OCI-LY1 (cell line): ENCODE measurements around the gene PIP5K1C.

ENCODE experiments used
- H2AFZ ChIP-seq: fragments of 200-600 bp; sonication (generic), shearing (Covaris generic); 2 replicates; pipeline ENCODE4 v1.6.0; 2014; ENCODE audit warnings: antibody characterized with exemption, mild to moderate bottlenecking, low read length
- H3F3A ChIP-seq: fragments of 200-600 bp; sonication (generic), shearing (Covaris generic); 2 replicates; pipeline ENCODE4 v1.6.0; 2014; ENCODE audit warnings: mild to moderate bottlenecking, antibody characterized with exemption, low read length, moderate library complexity; ENCODE audit not compliant: insufficient read depth
- H3K27ac ChIP-seq: fragments of 200-600 bp; sonication (generic); 2 replicates; pipeline ENCODE4 v1.5.1; 2014; ENCODE audit warnings: low read length, mixed run types, mild to moderate bottlenecking, low read depth; ENCODE audit not compliant: poor library complexity, severe bottlenecking
- H3K27me3 ChIP-seq: fragments of 200-600 bp; sonication (generic); 2 replicates; pipeline ENCODE4 v1.6.0; 2014; ENCODE audit warnings: antibody characterized with exemption, mild to moderate bottlenecking, low read length, moderate library complexity; ENCODE audit not compliant: insufficient read depth
- H3K36me3 ChIP-seq: fragments of 200-600 bp; sonication (generic); 2 replicates; pipeline ENCODE4 v1.6.1; 2014; ENCODE audit warnings: mild to moderate bottlenecking, antibody characterized with exemption, low read length, moderate library complexity, mixed read lengths; ENCODE audit not compliant: insufficient read depth
- H3K4me1 ChIP-seq: fragments of 200-600 bp; sonication (generic); 2 replicates; pipeline ENCODE4 v1.5.1; 2014; ENCODE audit warnings: mild to moderate bottlenecking, low read length, moderate library complexity; ENCODE audit not compliant: insufficient read depth, severe bottlenecking
- H3K4me2 ChIP-seq: fragments of 200-600 bp; sonication (generic), shearing (Covaris generic); 2 replicates; pipeline ENCODE4 v1.6.1; 2014; ENCODE audit warnings: low read length
- H3K4me3 ChIP-seq: fragments of 200-600 bp; sonication (generic); 2 replicates; pipeline ENCODE4 v1.5.1; 2014; ENCODE audit warnings: low read length, low read depth, mild to moderate bottlenecking, mixed read lengths; ENCODE audit not compliant: poor library complexity, severe bottlenecking
- H3K79me2 ChIP-seq: fragments of 200-600 bp; shearing (Covaris generic); 2 replicates; pipeline ENCODE4 v1.6.1; 2016; ENCODE audit warnings: mixed run types, low read length, mixed read lengths; ENCODE audit not compliant: insufficient read depth
- H3K9ac ChIP-seq: fragments of 200-600 bp; sonication (generic), shearing (Covaris generic); 2 replicates; pipeline ENCODE4 v1.6.1; 2014; ENCODE audit warnings: mild to moderate bottlenecking, low read length, mixed read lengths
- H3K9me2 ChIP-seq: fragments of 200-600 bp; sonication (generic), shearing (Covaris generic); 2 replicates; pipeline ENCODE4 v1.6.1; 2014; ENCODE audit warnings: low read depth, mild to moderate bottlenecking, low read length, mixed read lengths
- H3K9me3 ChIP-seq: fragments of 200-600 bp; shearing (Covaris generic); 2 replicates; pipeline ENCODE4 v1.6.1; 2014; ENCODE audit warnings: low read length, mixed read lengths
- H4K20me1 ChIP-seq: fragments of 200-600 bp; sonication (generic), shearing (Covaris generic); 2 replicates; pipeline ENCODE4 v1.6.0; 2016; ENCODE audit warnings: mild to moderate bottlenecking, low read length; ENCODE audit not compliant: insufficient read depth
- EZH2 ChIP-seq: fragments of 200-600 bp; sonication (generic), shearing (Covaris generic); IDR thresholded peaks from 2 replicates; pipeline ENCODE4 v1.8.0; 2017; ENCODE audit warnings: borderline replicate concordance, mixed run types, mild to moderate bottlenecking, antibody characterized with exemption, low read length, moderate library complexity, mixed read lengths
- TF ChIP-seq, protein P1 (sequence below): fragments of 200-600 bp; sonication (generic), shearing (Covaris generic); IDR thresholded peaks from 2 replicates; pipeline ENCODE4 v1.5.1; 2017; ENCODE audit warnings: mild to moderate bottlenecking, antibody characterized with exemption, low read length, moderate library complexity, mixed read lengths

PIP5K1C gene

DNA sequence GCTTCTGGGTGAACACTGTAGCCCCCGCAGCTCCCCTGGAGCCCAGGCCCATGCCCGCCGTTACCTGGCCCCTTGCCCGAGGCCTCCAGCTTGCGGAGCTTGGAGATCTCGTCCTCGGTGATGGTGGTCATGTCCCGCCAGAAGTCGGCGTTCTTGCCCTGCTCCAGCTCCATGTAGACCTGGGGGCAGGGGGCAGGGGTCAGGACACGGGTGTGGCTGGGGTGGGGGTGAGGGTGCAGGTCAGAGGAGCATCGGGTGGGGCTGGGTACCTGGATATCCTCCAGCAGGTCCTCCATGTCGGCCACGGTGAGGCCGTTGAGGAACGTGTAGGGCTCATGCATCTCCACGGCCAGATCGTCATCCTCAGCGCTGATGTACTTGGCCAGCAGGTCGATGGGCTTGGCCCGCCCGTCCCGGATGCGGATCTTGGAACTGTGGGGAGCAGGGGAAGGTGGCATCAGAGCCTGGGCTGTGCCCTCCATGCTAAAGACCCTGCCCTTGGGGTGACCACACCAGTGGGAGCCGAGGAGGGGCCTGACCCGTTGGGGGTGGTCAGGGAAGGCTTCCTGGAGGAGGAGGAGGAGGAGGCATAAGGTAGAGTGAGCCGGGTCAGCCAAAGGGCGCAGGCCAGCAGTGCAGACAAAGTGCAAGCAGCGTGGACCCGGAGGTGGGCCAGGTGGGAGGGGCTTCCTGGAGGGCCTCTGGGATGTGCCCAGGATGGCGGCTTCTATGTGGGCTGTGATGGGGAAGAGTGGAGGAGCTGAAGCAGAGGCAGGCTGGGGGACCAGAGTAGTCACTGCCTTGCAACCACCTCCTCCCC, 81.2 kb downstream of the PIP5K1C start:
- Histone ChIP-seq H3K79me2 (no peaks in the 10 kb centered on the region), H3K27me3 (no peaks in the 10 kb centered on the region), H4K20me1 (no peaks in the 10 kb centered on the region), H3K9ac (no peak overlapping the region), H3F3A (no peaks in the 10 kb centered on the region), H3K4me2 (no peak overlapping the region), H3K9me2 (no peaks in the 10 kb centered on the region), H3K27ac (no peak overlapping the region), H3K4me1 (no peaks in the 10 kb centered on the region), H3K9me3 (no peaks in the 10 kb centered on the region), H2AFZ (no peak overlapping the region), H3K36me3 (peaks cover 15% of the 10 kb centered on the region), H3K4me3 (no peak overlapping the region)
- TF ChIP-seq, protein P1, sequence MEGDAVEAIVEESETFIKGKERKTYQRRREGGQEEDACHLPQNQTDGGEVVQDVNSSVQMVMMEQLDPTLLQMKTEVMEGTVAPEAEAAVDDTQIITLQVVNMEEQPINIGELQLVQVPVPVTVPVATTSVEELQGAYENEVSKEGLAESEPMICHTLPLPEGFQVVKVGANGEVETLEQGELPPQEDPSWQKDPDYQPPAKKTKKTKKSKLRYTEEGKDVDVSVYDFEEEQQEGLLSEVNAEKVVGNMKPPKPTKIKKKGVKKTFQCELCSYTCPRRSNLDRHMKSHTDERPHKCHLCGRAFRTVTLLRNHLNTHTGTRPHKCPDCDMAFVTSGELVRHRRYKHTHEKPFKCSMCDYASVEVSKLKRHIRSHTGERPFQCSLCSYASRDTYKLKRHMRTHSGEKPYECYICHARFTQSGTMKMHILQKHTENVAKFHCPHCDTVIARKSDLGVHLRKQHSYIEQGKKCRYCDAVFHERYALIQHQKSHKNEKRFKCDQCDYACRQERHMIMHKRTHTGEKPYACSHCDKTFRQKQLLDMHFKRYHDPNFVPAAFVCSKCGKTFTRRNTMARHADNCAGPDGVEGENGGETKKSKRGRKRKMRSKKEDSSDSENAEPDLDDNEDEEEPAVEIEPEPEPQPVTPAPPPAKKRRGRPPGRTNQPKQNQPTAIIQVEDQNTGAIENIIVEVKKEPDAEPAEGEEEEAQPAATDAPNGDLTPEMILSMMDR, result no peak
- TF ChIP-seq EZH2, result no peak

DNA sequence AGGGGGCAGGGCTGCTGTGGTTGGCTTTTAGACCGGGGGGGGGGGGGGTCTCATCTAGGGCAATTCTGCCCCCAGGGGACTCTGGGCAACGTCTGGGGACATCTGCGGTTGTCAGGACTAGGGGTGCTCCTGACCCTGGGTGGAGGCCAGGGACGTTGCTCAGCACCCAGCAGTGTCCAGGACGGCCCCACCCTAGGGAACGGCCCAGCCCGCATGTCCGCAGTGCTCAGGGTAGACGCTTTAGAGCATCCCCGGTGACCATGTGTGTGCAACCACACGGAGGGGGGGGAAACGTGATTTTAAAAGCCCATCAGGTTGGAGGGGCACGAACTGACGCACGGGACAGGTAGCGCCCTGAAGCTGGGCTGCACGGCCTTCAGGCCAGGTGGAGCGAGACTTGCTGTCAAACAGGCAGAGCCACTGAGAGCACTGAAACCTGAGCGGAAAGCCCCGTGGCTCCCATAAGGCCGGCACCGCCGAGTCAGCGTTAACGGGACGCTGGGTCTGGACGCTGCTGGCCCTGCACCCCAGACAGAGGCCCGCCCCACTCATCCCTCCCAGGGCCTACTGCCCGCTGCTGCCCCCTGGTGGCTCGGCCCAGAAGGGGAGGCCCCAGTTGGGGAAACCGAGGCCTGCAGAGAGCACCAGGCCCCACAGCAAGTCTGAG, 82.0 kb downstream of the PIP5K1C start:
- no peak for TF ChIP-seq EZH2
- TF ChIP-seq, protein P1, result peak; percentile 92

DNA sequence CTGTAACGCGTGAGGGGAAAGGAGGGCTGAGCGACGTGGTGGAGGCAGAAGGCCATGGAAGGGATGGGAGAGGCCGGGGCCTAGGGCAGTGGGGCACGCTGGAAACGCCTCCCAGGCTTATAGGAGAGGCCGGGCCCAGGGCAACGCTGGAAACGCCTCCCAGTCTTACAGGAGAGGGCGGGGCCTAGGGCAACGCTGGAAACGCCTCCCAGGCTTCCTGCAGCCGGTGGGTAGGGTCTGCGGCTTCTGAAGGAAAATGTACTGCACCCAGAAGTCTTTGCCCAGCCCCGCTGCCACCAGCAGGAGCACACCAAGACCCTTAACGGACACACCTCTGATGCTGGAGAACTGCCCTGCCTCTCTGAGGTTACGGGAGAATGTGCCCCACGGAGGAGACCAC, 82.8 kb downstream of the PIP5K1C start:
- Histone ChIP-seq H3K79me2 (no peaks in the 10 kb centered on the region), H2AFZ (no peak overlapping the region), H3K27ac (no peak overlapping the region), H3K9me2 (no peaks in the 10 kb centered on the region), H3F3A (no peaks in the 10 kb centered on the region), H3K36me3 (peaks cover 15% of the 10 kb centered on the region), H3K4me2 (no peak overlapping the region), H3K27me3 (no peaks in the 10 kb centered on the region), H4K20me1 (no peaks in the 10 kb centered on the region), H3K4me1 (no peaks in the 10 kb centered on the region), H3K9me3 (no peaks in the 10 kb centered on the region), H3K9ac (no peak overlapping the region), H3K4me3 (no peak overlapping the region)
- TF ChIP-seq EZH2, result no peak
- TF ChIP-seq, protein P1, result no peak

More for the DNA sequence above, 82.0 kb downstream of the PIP5K1C start:
- Histone ChIP-seq H2AFZ (no peak overlapping the region), H4K20me1 (no peaks in the 10 kb centered on the region), H3K4me3 (no peak overlapping the region), H3K9me2 (no peaks in the 10 kb centered on the region), H3K27ac (no peak overlapping the region), H3F3A (no peaks in the 10 kb centered on the region), H3K79me2 (no peaks in the 10 kb centered on the region), H3K9me3 (no peaks in the 10 kb centered on the region), H3K27me3 (no peaks in the 10 kb centered on the region), H3K4me1 (no peaks in the 10 kb centered on the region), H3K9ac (no peak overlapping the region), H3K4me2 (no peak overlapping the region), H3K36me3 (peaks cover 12% of the 10 kb centered on the region)
